SK-N-SH (cell line): ENCODE data around the gene SETX. TPM values are rescaled to one million over a fixed set of nuclear protein-coding genes. Genes with fewer than 3 reads are reported as not detected.

Source experiments
- CTCF ChIA-PET: fragments of 300-600, 350-600 bp; formaldehyde crosslinking; extraction: SDS; loops from one replicate; lab custom pipeline; 2021; lab: Yijun Ruan, JAX
- POLR2A ChIA-PET: fragments of 350-600 bp; sonication (Branson Sonifier 250); formaldehyde crosslinking; extraction: SDS; loops from one replicate; lab custom pipeline; 2020; ENCODE audit warnings: antibody characterized with exemption, inconsistent platforms; lab: Yijun Ruan, JAX
- DNase-seq: peaks from one replicate; pipeline ENCODE4 v3.0.0; 2012
- H2AFZ ChIP-seq: fragments of 200-600 bp; sonication (generic); 2 replicates; pipeline ENCODE4 v1.8.1; 2016; ENCODE audit warnings: antibody characterized with exemption, mild to moderate bottlenecking, low read depth
- H3F3A ChIP-seq: fragments of 200-600 bp; sonication (generic); replicated peaks from 2 replicates; pipeline ENCODE3; 2016; ENCODE audit warnings: antibody characterized with exemption, mild to moderate bottlenecking; ENCODE audit not compliant: insufficient read depth
- H3K27ac ChIP-seq, 2 experiments: fragments of 200-500 bp in 1 of 2; fragments of 200-600 bp in 1 of 2; sonication (Bioruptor generic) in 1 of 2; sonication (generic), shearing (Covaris generic) in 1 of 2; 2 replicates each; pipeline versions ENCODE4 v1.5.1 to v1.6.1; 2014 to 2016; ENCODE audit warnings: low read depth in 2 of 2, inconsistent platforms in 1 of 2, low read length in 1 of 2, mild to moderate bottlenecking in 1 of 2, mixed read lengths in 1 of 2
- H3K27me3 ChIP-seq: fragments of 200-600 bp; sonication (generic), shearing (Covaris generic); 2 replicates; pipeline ENCODE4 v1.6.1; 2016; ENCODE audit warnings: mixed run types; ENCODE audit not compliant: insufficient read depth
- H3K36me3 ChIP-seq, 2 experiments: fragments of 200-500 bp in 1 of 2; fragments of 200-600 bp in 1 of 2; sonication (Bioruptor generic) in 1 of 2; sonication (generic) in 1 of 2; replicated peaks in 1 of 2; 2 replicates each; pipeline versions ENCODE3 to v1.5.1; 2014 to 2016; ENCODE audit warnings: low read length in 1 of 2, mild to moderate bottlenecking in 1 of 2; ENCODE audit not compliant: insufficient read depth in 2 of 2, control insufficient read depth in 1 of 2
- H3K4me1 ChIP-seq, 2 experiments: fragments of 200-500 bp in 1 of 2; fragments of 200-600 bp in 1 of 2; sonication (Bioruptor generic) in 1 of 2; sonication (generic), shearing (Covaris generic) in 1 of 2; 2 replicates each; pipeline versions ENCODE4 v1.5.1 to v1.6.1; 2014 to 2016; ENCODE audit warnings: low read depth in 1 of 2, low read length in 1 of 2, mixed run types in 1 of 2; ENCODE audit not compliant: insufficient read depth in 2 of 2, control insufficient read depth in 1 of 2
- H3K4me2 ChIP-seq: fragments of 200-600 bp; sonication (generic), shearing (Covaris generic); 2 replicates; pipeline ENCODE4 v1.6.1; 2017; ENCODE audit warnings: mixed run types
- H3K4me3 ChIP-seq, 2 experiments: fragments of 200-500 bp in 1 of 2; fragments of 200-600 bp in 1 of 2; sonication (Bioruptor generic) in 1 of 2; sonication (generic), shearing (Covaris generic) in 1 of 2; 2 replicates each; pipeline versions ENCODE4 v1.5.1 to v1.8.1; 2014 to 2016; ENCODE audit warnings: low read depth in 2 of 2, inconsistent platforms in 1 of 2, low read length in 1 of 2, mild to moderate bottlenecking in 1 of 2, mixed read lengths in 1 of 2, moderate library complexity in 1 of 2
- H3K79me2 ChIP-seq: fragments of 200-600 bp; sonication (generic); 2 replicates; pipeline ENCODE4 v1.8.1; 2017; ENCODE audit warnings: mild to moderate bottlenecking; ENCODE audit not compliant: insufficient read depth
- H3K9ac ChIP-seq: fragments of 200-600 bp; sonication (generic); 2 replicates; pipeline ENCODE4 v1.6.1; 2017; ENCODE audit warnings: mixed run types
- H3K9me2 ChIP-seq: fragments of 200-600 bp; sonication (generic); 2 replicates; pipeline ENCODE4 v1.6.1; 2017; ENCODE audit warnings: mixed run types
- H3K9me3 ChIP-seq: fragments of 200-600 bp; sonication (generic); 2 replicates; pipeline ENCODE4 v1.6.1; 2017; ENCODE audit warnings: mixed run types, mild to moderate bottlenecking, moderate library complexity
- H4K20me1 ChIP-seq: fragments of 200-600 bp; sonication (generic); 2 replicates; pipeline ENCODE4 v1.6.1; 2017; ENCODE audit warnings: mild to moderate bottlenecking, mixed run types; ENCODE audit not compliant: insufficient read depth
- CHD2 ChIP-seq: fragments of 150-350 bp; IDR thresholded peaks from 2 replicates; pipeline ENCODE4 v1.6.1; 2018; ENCODE audit warnings: low read length; ENCODE audit not compliant: partially characterized antibody
- ELF1 ChIP-seq: IDR thresholded peaks from 2 replicates; pipeline ENCODE4 v1.4.0; 2012
- GABPA ChIP-seq: IDR thresholded peaks from 2 replicates; pipeline ENCODE4 v1.4.0; 2012; ENCODE audit warnings: low read depth, mild to moderate bottlenecking
- JUND ChIP-seq: IDR thresholded peaks from 2 replicates; pipeline ENCODE4 v1.4.0; 2012
- NFIC ChIP-seq: IDR thresholded peaks from 2 replicates; pipeline ENCODE4 v1.4.0; 2012; ENCODE audit warnings: borderline replicate concordance
- RCOR1 ChIP-seq: fragments of 150-350 bp; IDR thresholded peaks from 2 replicates; pipeline ENCODE4 v1.6.1; 2017; ENCODE audit warnings: antibody characterized with exemption, low read length
- TEAD4 ChIP-seq: IDR thresholded peaks from 2 replicates; pipeline ENCODE4 v1.4.0; 2012; ENCODE audit warnings: mild to moderate bottlenecking, borderline replicate concordance; ENCODE audit not compliant: insufficient read depth
- YY1 ChIP-seq: IDR thresholded peaks from 2 replicates; pipeline ENCODE4 v1.4.0; 2012; ENCODE audit warnings: low read depth, mild to moderate bottlenecking
- WGBS: methylation state at CpG from one replicate; pipeline ENCODE4 v1.1.6; 2017; ENCODE audit warnings: low lambda C conversion rate; 5-methylcytosine and 5-hydroxymethylcytosine counted together
- polyA plus RNA-seq, 3 experiments: library from polyadenylated mRNA; depleted of rRNA; stranded (reverse); fragments of >200 nt; gene quantifications; 2 replicates each; pipeline ENCODE4 v1.2.3, GENCODE V29; 2012
- TF ChIP-seq, protein P1 (sequence below): fragments of 200-600 bp; sonication (generic); IDR thresholded peaks from 2 replicates; pipeline ENCODE4 v1.6.1; 2017; ENCODE audit warnings: antibody characterized with exemption, mild to moderate bottlenecking, moderate library complexity
- TF ChIP-seq, protein P2 (sequence below): IDR thresholded peaks from 2 replicates; pipeline ENCODE4 v1.4.0; 2012; ENCODE audit warnings: low read depth, borderline replicate concordance
- TF ChIP-seq, protein P3 (sequence below): IDR thresholded peaks from 2 replicates; pipeline ENCODE4 v1.6.1; 2012; ENCODE audit warnings: mild to moderate bottlenecking, low read depth, low read length, moderate library complexity
- TF ChIP-seq, protein P4 (sequence below): IDR thresholded peaks from 2 replicates; pipeline ENCODE4 v1.4.0; 2012; ENCODE audit warnings: low read depth

Gene SETX
- polyA plus RNA-seq, 1 of the 3 experiments (the other 2 are of a cell fraction): 12.3 TPM

- Histone ChIP-seq H3K27ac (peak overlapping the region in 1 of 2 experiments; percentile 9; a peak in 1 of 4 replicates), H3K27me3 (no peaks in the 10 kb centered on the region), H4K20me1 (0 out of 2 replicates have a peak, but pooled peaks cover 4% of the 10 kb centered on the region), H3K4me1 (peaks cover 0 to 38% of the 10 kb centered on the region in 2 experiments; a peak in 2 of 4 replicates), H3K4me2 (no peak overlapping the region), H3K4me3 (no peak overlapping the region), H3K36me3 (no peaks in the 10 kb centered on the region), H2AFZ (no peak overlapping the region), H3F3A (no peaks in the 10 kb centered on the region), H3K9me3 (no peaks in the 10 kb centered on the region), H3K9ac (no peak overlapping the region), H3K79me2 (no peaks in the 10 kb centered on the region), H3K9me2 (no peaks in the 10 kb centered on the region)
- peak; percentile 53 for DNase-seq
- WGBS: 63% methylated on average over 3 of the region's 20 CpGs
- CTCF ChIA-PET: interaction anchor here (0.9 to 12.6 kb wide), 4 partner anchors 15 to 220 kb away, joined by 3 to 218 read pairs (median 4); partner anchors contain the start of gene NTNG2
- POLR2A ChIA-PET: no interaction called here
- TF ChIP-seq NFIC: no peak
Measured at GRCh38 chr9:132231019-132231701, 123.6 kb downstream of the SETX start.

DNA sequence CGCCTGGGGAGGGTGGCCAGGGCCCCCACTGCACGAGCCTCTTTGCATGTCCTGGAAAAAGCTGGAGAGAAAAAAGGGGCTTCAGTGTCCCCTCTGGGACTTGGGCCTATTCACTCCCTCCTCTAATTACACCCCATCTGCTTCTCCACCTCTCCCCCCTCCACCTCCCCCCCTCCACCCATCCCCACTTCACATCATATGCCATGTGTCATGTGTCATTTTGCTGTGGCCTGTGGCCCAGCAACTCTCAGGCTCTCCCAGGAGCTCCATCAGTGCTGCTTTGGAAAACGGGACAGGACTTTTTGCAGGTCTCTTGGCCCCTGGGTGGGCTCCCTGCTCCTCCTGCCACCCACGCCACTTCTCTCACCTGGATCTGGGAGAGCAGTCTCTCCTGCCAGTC lies 124.2 kb downstream of the SETX start:
- TF ChIP-seq, protein P1, sequence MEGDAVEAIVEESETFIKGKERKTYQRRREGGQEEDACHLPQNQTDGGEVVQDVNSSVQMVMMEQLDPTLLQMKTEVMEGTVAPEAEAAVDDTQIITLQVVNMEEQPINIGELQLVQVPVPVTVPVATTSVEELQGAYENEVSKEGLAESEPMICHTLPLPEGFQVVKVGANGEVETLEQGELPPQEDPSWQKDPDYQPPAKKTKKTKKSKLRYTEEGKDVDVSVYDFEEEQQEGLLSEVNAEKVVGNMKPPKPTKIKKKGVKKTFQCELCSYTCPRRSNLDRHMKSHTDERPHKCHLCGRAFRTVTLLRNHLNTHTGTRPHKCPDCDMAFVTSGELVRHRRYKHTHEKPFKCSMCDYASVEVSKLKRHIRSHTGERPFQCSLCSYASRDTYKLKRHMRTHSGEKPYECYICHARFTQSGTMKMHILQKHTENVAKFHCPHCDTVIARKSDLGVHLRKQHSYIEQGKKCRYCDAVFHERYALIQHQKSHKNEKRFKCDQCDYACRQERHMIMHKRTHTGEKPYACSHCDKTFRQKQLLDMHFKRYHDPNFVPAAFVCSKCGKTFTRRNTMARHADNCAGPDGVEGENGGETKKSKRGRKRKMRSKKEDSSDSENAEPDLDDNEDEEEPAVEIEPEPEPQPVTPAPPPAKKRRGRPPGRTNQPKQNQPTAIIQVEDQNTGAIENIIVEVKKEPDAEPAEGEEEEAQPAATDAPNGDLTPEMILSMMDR: no peak
- WGBS: 71% methylated on average over 4 of the region's 4 CpGs
- peak; percentile 45 for DNase-seq
- POLR2A ChIA-PET: no interaction called here
- no peaks in the 10 kb centered on the region for H3K36me3 ChIP-seq
- no peaks in the 10 kb centered on the region for H3K27me3 ChIP-seq
- H3K79me2 ChIP-seq: no peaks in the 10 kb centered on the region
- no peak overlapping the region; a peak in 1 of 4 replicates for H3K27ac ChIP-seq
- no peaks in the 10 kb centered on the region for H3K9me2 ChIP-seq
- no peaks in the 10 kb centered on the region for H4K20me1 ChIP-seq
- no peak overlapping the region for H3K9ac ChIP-seq
- H3K4me2 ChIP-seq: no peak overlapping the region
- peaks cover 0 to 34% of the 10 kb centered on the region in 2 experiments; a peak in 2 of 4 replicates for H3K4me1 ChIP-seq
- H2AFZ ChIP-seq: no peak overlapping the region
- H3K9me3 ChIP-seq: no peaks in the 10 kb centered on the region
- no peaks in the 10 kb centered on the region for H3F3A ChIP-seq
- H3K4me3 ChIP-seq: no peak overlapping the region
- CTCF ChIA-PET: interaction anchor here (1.2 to 12.6 kb wide), 4 partner anchors 15 to 219 kb away, joined by 3 to 218 read pairs (median 4); partner anchors contain the start of gene NTNG2

- Histone ChIP-seq H4K20me1 (no peaks in the 10 kb centered on the region), H2AFZ (no peak overlapping the region), H3K27me3 (no peaks in the 10 kb centered on the region), H3K36me3 (no peaks in the 10 kb centered on the region), H3K4me2 (no peak overlapping the region), H3K79me2 (no peaks in the 10 kb centered on the region), H3K4me3 (no peak overlapping the region), H3F3A (no peaks in the 10 kb centered on the region), H3K9ac (no peak overlapping the region), H3K4me1 (peaks cover 0 to 22% of the 10 kb centered on the region in 2 experiments; a peak in 1 of 4 replicates), H3K9me3 (no peaks in the 10 kb centered on the region), H3K27ac (no peak overlapping the region), H3K9me2 (no peaks in the 10 kb centered on the region)
- no peak for DNase-seq
- CTCF ChIA-PET: interaction anchor here (2.5 kb wide), 1 partner anchor 58 kb away, joined by 7 read pairs; no protein-coding TSS in a partner anchor
- WGBS: 75% methylated on average over 12 of the region's 12 CpGs
- POLR2A ChIA-PET: no interaction called here
- TF ChIP-seq ELF1 (no peak), RCOR1 (no peak), YY1 (no peak), TEAD4 (no peak), GABPA (no peak), CHD2 (no peak), JUND (no peak)
- TF ChIP-seq, protein P2, sequence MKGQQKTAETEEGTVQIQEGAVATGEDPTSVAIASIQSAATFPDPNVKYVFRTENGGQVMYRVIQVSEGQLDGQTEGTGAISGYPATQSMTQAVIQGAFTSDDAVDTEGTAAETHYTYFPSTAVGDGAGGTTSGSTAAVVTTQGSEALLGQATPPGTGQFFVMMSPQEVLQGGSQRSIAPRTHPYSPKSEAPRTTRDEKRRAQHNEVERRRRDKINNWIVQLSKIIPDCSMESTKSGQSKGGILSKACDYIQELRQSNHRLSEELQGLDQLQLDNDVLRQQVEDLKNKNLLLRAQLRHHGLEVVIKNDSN: no peak
- TF ChIP-seq, protein P3, sequence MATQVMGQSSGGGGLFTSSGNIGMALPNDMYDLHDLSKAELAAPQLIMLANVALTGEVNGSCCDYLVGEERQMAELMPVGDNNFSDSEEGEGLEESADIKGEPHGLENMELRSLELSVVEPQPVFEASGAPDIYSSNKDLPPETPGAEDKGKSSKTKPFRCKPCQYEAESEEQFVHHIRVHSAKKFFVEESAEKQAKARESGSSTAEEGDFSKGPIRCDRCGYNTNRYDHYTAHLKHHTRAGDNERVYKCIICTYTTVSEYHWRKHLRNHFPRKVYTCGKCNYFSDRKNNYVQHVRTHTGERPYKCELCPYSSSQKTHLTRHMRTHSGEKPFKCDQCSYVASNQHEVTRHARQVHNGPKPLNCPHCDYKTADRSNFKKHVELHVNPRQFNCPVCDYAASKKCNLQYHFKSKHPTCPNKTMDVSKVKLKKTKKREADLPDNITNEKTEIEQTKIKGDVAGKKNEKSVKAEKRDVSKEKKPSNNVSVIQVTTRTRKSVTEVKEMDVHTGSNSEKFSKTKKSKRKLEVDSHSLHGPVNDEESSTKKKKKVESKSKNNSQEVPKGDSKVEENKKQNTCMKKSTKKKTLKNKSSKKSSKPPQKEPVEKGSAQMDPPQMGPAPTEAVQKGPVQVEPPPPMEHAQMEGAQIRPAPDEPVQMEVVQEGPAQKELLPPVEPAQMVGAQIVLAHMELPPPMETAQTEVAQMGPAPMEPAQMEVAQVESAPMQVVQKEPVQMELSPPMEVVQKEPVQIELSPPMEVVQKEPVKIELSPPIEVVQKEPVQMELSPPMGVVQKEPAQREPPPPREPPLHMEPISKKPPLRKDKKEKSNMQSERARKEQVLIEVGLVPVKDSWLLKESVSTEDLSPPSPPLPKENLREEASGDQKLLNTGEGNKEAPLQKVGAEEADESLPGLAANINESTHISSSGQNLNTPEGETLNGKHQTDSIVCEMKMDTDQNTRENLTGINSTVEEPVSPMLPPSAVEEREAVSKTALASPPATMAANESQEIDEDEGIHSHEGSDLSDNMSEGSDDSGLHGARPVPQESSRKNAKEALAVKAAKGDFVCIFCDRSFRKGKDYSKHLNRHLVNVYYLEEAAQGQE: no peak
- TF ChIP-seq, protein P4, sequence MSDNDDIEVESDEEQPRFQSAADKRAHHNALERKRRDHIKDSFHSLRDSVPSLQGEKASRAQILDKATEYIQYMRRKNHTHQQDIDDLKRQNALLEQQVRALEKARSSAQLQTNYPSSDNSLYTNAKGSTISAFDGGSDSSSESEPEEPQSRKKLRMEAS: no peak
Measured at GRCh38 chr9:132228062-132228461, 126.7 kb downstream of the SETX start.
